Stomach (tissue), 9 donors: Measurements from ENCODE around the gene SOX8. TPM values are rescaled to one million over a fixed set of nuclear protein-coding genes. Genes with fewer than 3 reads are reported as not detected.

Experiments
- DNase-seq, 2 donors: peaks; one replicate each; pipeline versions ENCODE4 v3.0.0 to v3.0.0-alpha.2; 2013 to 2019
- H3K27ac ChIP-seq, 5 donors: fragments of 200-600 bp in 4 of 5; sonication (generic) in 4 of 5; one replicate each; pipeline ENCODE4 v1.5.1; 2013 to 2019; ENCODE audit warnings: mild to moderate bottlenecking in 1 of 5, moderate library complexity in 1 of 5
- H3K27me3 ChIP-seq, 3 donors: fragments of 200-600 bp; sonication (generic); one replicate each; pipeline ENCODE4 v1.5.1; 2017 to 2019; ENCODE audit warnings: mixed run types in 1 of 3
- H3K36me3 ChIP-seq, 4 donors: fragments of 200-600 bp; sonication (generic); 1 replicate in 3 of 4; 2 replicates in 1 of 4; pipeline ENCODE4 v1.5.1; 2016 to 2019
- H3K4me1 ChIP-seq, 4 donors: fragments of 200-600 bp; sonication (generic); one replicate each; pipeline ENCODE4 v1.5.1; 2016 to 2019
- H3K4me3 ChIP-seq, 4 donors: fragments of 200-600 bp; sonication (generic) in 3 of 4; one replicate each; pipeline ENCODE4 v1.5.1; 2016 to 2019; ENCODE audit warnings: mild to moderate bottlenecking in 1 of 4
- H3K9me3 ChIP-seq, 4 donors: fragments of 200-600 bp; sonication (generic); one replicate each; pipeline ENCODE4 v1.5.1; 2016 to 2019
- EP300 ChIP-seq: sonication (generic); formaldehyde crosslinking; IDR thresholded peaks from one replicate; pipeline ENCODE4 v1.6.1; 2017; ENCODE audit warnings: antibody characterized with exemption
- POLR2A ChIP-seq, 4 donors: fragments of 450-650 bp; IDR thresholded peaks; one replicate each; pipeline ENCODE4 v1.6.1; 2016; ENCODE audit warnings: antibody characterized with exemption in 4 of 4, control low read depth in 2 of 4, mild to moderate bottlenecking in 1 of 4, moderate library complexity in 1 of 4
- POLR2AphosphoS5 ChIP-seq, 3 donors: sonication (generic); formaldehyde crosslinking; IDR thresholded peaks; one replicate each; pipeline ENCODE4 v1.6.1; 2016; ENCODE audit warnings: antibody characterized with exemption in 3 of 3
- WGBS, 5 donors: extraction: QIAGEN DNeasy Blood & Tissue Kit in 3 of 5; methylation state at CpG; one replicate each; pipeline versions ENCODE4 v1.1.5 to v1.1.7; 2013 to 2018; 5-methylcytosine and 5-hydroxymethylcytosine counted together
- intact Hi-C: fragments of 100-400 bp; cut with DNase I; formaldehyde crosslinking; loops from one replicate; pipeline ENCODE4 v1.15.1; 2023; ENCODE audit warnings: low total_unique reads
- polyA plus RNA-seq, 3 donors: library from polyadenylated mRNA; stranded (reverse); fragments of 200-250 nt; gene quantifications; one replicate each; pipeline ENCODE4 v1.2.3, GENCODE V29; 2013
- total RNA-seq, 5 donors: library from RNA; depleted of rRNA; stranded (reverse); fragments of >200 nt; gene quantifications; one replicate each; pipeline versions ENCODE4 v1.1.0 to v1.2.3, GENCODE V29; 2014 to 2016
- TF ChIP-seq, protein P1 (sequence below), 7 experiments: fragments of 450-650 bp in 4 of 7; fragments of 200-600 bp in 3 of 7; sonication (generic) in 3 of 7; IDR thresholded peaks; one replicate each; pipeline ENCODE4 v1.5.1; 2016 to 2019; ENCODE audit warnings: antibody characterized with exemption in 7 of 7, control low read depth in 2 of 7, mild to moderate bottlenecking in 1 of 7
- donor health status: healthy with polysubstance abuse.
- donor health status: Bipolar disorder and iron deficiency.
- donor health status: healthy.

SOX8 gene
- total and polyA plus RNA-seq, 8 donors, result 0.45 to 15.1 (median 1.1) TPM; not detected in 3

DNA sequence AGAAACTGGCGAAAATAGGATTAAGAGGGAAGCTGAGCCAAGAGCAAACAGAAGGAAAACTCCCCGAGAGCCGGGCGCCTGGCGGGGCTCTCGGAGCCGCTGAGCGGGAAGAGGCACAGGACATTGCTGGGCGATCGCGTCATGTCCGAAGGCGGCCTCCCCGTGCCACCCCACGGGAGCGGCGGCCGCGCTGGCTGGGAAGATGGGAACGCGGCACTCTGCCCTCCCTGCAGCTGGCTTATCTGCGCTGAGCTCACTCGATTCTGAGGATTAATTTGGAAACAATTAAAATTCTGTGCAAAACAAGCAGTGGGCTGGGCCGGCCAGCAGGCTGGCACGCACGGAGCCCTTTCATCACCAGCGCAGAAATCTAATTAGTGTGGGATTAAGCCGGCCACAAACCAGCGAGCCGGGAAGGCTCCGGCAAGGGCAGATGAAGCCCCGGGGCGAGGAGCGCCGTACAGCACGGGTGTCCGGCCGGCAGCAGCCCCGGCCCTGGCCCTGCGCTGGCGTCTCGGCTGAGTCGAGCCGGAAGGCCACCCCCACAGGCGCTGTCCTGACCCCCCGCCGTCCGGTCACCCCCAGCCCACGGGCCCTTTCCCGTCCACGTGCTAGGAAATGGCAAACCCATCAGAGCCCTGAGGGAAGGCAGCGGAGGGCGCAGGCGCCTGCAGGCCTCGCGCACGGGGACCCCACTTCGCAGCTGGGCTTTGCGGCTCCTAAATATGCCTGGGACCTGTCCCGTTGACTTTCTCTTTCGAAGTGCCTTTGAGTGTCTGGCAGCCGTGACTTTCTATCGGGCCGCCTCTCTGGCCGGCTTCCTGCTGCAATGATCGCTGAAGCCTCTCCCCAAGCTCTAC is 37.9 kb downstream of the SOX8 start:
- no peaks in the 10 kb centered on the region for H3K9me3 ChIP-seq
- H3K27me3 ChIP-seq, result peaks cover 4 to 64% (median 44%) of the 10 kb centered on the region in 3 donors
- WGBS, 5 donors, result 42 to 59% (median 45%) methylated on average over 52 to 66 of the region's 66 CpGs
- intact Hi-C loops, result no loop called here
- no peaks in the 10 kb centered on the region for H3K36me3 ChIP-seq
- peak overlapping the region; percentile 4 to 13 (median 6) for H3K4me3 ChIP-seq
- peak in 1 of 2 donors; percentile 84 for DNase-seq
- H3K4me1 ChIP-seq, result peaks cover 0 to 12% (median 4%) of the 10 kb centered on the region in 4 donors
- H3K27ac ChIP-seq, result peak overlapping the region in 3 of 5 donors; percentile 1 to 51 (median 49)
- TF ChIP-seq EP300, result no peak
- TF ChIP-seq, protein P1, sequence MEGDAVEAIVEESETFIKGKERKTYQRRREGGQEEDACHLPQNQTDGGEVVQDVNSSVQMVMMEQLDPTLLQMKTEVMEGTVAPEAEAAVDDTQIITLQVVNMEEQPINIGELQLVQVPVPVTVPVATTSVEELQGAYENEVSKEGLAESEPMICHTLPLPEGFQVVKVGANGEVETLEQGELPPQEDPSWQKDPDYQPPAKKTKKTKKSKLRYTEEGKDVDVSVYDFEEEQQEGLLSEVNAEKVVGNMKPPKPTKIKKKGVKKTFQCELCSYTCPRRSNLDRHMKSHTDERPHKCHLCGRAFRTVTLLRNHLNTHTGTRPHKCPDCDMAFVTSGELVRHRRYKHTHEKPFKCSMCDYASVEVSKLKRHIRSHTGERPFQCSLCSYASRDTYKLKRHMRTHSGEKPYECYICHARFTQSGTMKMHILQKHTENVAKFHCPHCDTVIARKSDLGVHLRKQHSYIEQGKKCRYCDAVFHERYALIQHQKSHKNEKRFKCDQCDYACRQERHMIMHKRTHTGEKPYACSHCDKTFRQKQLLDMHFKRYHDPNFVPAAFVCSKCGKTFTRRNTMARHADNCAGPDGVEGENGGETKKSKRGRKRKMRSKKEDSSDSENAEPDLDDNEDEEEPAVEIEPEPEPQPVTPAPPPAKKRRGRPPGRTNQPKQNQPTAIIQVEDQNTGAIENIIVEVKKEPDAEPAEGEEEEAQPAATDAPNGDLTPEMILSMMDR (IDR thresholded peaks at IDR 0.05), result peak in 1 of 7 experiments; percentile 4

- WGBS, 5 donors, result 40 to 64% (median 47%) methylated on average over 4 to 11 of the region's 11 CpGs; no CpG with 5 or more reads in 1 of the 5 donors
- H3K36me3 ChIP-seq, result no peaks in the 10 kb centered on the region
- intact Hi-C loops, result no loop called here
- peaks cover 0 to 12% (median 4%) of the 10 kb centered on the region in 4 donors for H3K4me1 ChIP-seq
- H3K27ac ChIP-seq, result peak overlapping the region in 1 of 5 donors; percentile 49
- no peak for TF ChIP-seq POLR2A (IDR thresholded peaks at IDR 0.05)
- peaks cover 4 to 70% (median 44%) of the 10 kb centered on the region in 3 donors for H3K27me3 ChIP-seq
- H3K9me3 ChIP-seq, result no peaks in the 10 kb centered on the region
- no peak for DNase-seq
- peak overlapping the region in 2 of 4 donors; percentile 4 to 8 for H3K4me3 ChIP-seq
Measured at GRCh38 chr16:1020091-1020399, 38.5 kb downstream of the SOX8 start.

DNA sequence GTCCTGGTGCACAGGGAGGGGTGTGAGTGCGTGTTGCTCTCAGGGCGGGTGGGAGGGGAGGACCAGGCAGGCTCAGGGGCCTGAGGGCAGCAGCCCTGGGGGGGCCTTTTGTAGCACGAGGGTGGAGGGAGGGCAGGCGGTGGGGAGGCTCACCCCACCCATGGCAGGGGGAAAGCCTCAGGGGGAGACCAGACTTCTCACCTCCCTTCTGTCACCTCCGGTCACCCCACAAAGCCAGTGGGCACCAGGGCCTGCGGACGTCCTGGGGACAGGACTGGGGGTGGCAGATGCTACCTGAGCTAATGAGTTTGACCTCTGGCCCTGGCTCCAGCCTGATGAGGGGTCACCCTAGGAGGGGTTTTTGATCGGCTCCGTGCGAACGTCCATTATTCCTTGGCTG is 39.0 kb downstream of the SOX8 start:
- intact Hi-C loops, result no loop called here
- peaks cover 4 to 74% (median 44%) of the 10 kb centered on the region in 3 donors for H3K27me3 ChIP-seq
- peaks cover 0 to 12% (median 4%) of the 10 kb centered on the region in 4 donors for H3K4me1 ChIP-seq
- no peaks in the 10 kb centered on the region for H3K9me3 ChIP-seq
- H3K27ac ChIP-seq, result no peak overlapping the region
- TF ChIP-seq, protein P1 (IDR thresholded peaks at IDR 0.05), result no peak
- no peak for TF ChIP-seq POLR2A (IDR thresholded peaks at IDR 0.05)
- no peak for TF ChIP-seq EP300
- no peak for TF ChIP-seq POLR2AphosphoS5 (IDR thresholded peaks at IDR 0.05)
- DNase-seq, result no peak
- H3K4me3 ChIP-seq, result no peak overlapping the region
- H3K36me3 ChIP-seq, result no peaks in the 10 kb centered on the region
- 74 to 89% (median 76%) methylated on average over 9 to 11 of the region's 11 CpGs for WGBS, 5 donors

GRCh38 chr16:1021553-1022160 is 40.1 kb downstream of the SOX8 start:
- no peak for TF ChIP-seq POLR2A (IDR thresholded peaks at IDR 0.05)
- TF ChIP-seq, protein P1 (IDR thresholded peaks at IDR 0.05), result no peak
- no peak for TF ChIP-seq EP300
- TF ChIP-seq POLR2AphosphoS5 (IDR thresholded peaks at IDR 0.05), result no peak
- no peak for DNase-seq
- 76 to 89% (median 78%) methylated on average over 21 to 27 of the region's 27 CpGs for WGBS, 5 donors
- no peaks in the 10 kb centered on the region for H3K36me3 ChIP-seq
- peaks cover 4 to 74% (median 44%) of the 10 kb centered on the region in 3 donors for H3K27me3 ChIP-seq
- peaks cover 0 to 12% (median 4%) of the 10 kb centered on the region in 4 donors for H3K4me1 ChIP-seq
- H3K4me3 ChIP-seq, result no peak overlapping the region
- no peaks in the 10 kb centered on the region for H3K9me3 ChIP-seq
- intact Hi-C loops, result no loop called here
- H3K27ac ChIP-seq, result no peak overlapping the region
